OCI-LY3 (cell line): Measurements from ENCODE around the gene CDC45.

Experiments
- CTCF ChIP-seq: fragments of 200-600, 300-600 bp; sonication (generic); IDR thresholded peaks from 2 replicates; pipeline ENCODE4 v1.5.1; 2014; ENCODE audit warnings: antibody characterized with exemption, low read length, low read depth
- EZH2phosphoT487 ChIP-seq: fragments of 200-600 bp; shearing (Covaris generic); IDR thresholded peaks from 2 replicates; pipeline ENCODE4 v1.6.1; 2018; ENCODE audit warnings: antibody characterized with exemption, mixed run types, low read depth

GRCh38 chr22:19565382-19566278, 85.9 kb downstream of the CDC45 start:
- TF ChIP-seq CTCF (no peak), EZH2phosphoT487 (no peak)
